GM19099 (cell line): ENCODE results near the gene UVRAG.
A peak's percentile ranks its signal among the peaks of the same experiment; 100 is the strongest.

Experiments used
- POLR2A ChIP-seq: IDR thresholded peaks from 3 replicates; pipeline ENCODE4 v1.6.1; 2011; ENCODE audit warnings: low read depth; ENCODE audit not compliant: insufficient read length; ENCODE audit errors: extremely low read depth

The UVRAG gene

GRCh38 chr11:75869661-75870455 is 54.8 kb downstream of the UVRAG start:
- no peak for TF ChIP-seq POLR2A

GRCh38 chr11:75872887-75873416 is 57.9 kb downstream of the UVRAG start:
- no peak for TF ChIP-seq POLR2A

DNA sequence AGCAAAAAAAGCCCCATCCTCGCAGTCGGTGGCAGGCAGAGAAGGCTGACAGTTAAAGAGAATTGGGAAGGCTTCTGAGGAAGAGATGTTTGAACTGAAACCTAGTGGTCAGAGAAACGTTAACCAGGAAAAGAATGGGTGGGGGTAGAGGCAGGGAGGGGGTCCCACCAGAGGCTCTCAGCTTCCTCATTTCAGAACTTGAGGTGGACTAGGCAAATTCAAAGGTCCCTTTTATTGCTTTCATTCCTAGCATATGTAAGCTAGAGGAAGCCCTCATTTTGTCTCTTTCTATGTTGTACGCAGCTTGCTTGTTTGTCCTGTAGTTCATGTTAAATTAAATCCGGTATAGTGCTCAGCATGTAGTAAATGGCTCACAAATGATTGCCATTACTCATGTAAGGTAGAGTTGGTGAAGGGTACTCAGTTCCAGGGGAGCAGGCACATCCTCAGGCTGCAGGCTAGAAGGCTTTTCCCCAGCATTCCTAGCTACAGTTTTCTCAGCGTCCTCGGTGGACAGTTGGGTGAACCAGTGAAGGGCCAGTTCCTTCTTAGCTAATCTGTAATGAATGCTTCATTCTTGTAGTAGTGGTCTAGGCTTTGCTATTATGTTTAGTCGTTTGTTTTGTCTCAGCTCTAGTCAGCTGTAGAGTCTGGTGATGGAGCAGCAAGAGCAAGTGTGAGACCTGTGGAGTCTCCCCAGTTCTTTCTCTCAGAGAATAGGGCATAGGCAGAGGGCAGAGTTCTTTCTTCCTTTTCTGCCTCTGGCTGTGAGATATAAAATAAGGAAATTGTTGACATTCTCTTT is 58.6 kb downstream of the UVRAG start:
- peak; percentile 27 for TF ChIP-seq POLR2A

- no peak for TF ChIP-seq POLR2A
Measured at GRCh38 chr11:75874684-75875341, 59.8 kb downstream of the UVRAG start.

DNA sequence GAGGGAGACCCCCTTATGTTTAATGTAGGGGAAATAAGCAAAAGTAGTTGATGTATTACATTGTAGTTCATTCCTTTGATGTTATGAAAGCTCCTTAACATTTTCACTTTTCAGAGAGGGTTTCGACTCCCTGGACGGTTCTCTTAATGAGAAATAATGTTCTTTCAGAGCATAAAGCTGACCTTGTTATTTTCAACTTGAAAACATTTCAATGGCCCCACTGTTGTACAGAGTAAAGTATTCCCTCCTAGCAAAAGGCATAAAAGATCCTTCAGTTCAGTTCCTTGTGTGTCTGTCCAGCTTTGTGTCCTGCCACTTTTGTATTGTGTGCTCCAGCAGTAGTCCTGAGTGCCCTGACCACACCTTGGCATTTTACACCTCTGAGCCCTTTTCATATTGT is 63.9 kb downstream of the UVRAG start:
- no peak for TF ChIP-seq POLR2A

DNA sequence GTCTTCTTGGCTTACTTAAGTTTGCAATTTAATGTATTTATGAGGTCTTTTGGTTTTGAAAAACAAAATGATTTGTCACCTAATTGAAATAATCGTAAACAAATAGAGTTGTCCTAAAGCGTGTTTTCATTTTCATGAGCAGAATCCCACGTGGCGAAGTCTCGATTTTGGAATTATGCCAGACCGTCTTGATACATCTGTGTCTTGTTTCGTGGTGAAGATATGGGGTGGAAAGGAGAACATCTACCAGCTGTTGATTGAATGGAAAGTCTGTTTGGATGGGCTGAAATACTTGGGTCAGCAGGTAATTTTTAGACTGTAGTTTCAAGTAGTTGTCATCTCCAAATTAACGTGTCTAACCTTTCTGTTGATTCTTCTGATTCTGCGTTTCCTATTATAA is 64.7 kb downstream of the UVRAG start:
- no peak for TF ChIP-seq POLR2A

DNA sequence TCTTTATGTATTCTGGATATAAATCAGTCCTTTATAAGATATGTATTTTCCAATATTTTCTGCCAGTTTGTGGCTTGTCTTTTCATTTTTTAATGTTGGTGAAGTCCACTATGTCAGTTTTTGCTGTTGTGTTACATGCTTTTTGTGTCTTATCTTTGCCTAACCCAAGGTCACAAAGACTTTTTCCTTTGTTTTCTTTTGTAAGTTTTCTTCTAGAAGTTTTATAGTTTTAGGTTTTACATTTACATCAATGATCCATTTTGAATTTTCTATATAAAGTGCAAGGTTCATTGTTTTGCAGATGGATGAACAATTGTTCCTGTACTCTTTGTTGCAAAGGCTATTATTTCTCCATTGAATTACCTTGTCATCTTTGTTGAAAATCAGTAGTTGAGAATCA is 69.3 kb downstream of the UVRAG start:
- TF ChIP-seq POLR2A: no peak

GRCh38 chr11:75888416-75888815 is 73.4 kb downstream of the UVRAG start:
- no peak for TF ChIP-seq POLR2A

DNA sequence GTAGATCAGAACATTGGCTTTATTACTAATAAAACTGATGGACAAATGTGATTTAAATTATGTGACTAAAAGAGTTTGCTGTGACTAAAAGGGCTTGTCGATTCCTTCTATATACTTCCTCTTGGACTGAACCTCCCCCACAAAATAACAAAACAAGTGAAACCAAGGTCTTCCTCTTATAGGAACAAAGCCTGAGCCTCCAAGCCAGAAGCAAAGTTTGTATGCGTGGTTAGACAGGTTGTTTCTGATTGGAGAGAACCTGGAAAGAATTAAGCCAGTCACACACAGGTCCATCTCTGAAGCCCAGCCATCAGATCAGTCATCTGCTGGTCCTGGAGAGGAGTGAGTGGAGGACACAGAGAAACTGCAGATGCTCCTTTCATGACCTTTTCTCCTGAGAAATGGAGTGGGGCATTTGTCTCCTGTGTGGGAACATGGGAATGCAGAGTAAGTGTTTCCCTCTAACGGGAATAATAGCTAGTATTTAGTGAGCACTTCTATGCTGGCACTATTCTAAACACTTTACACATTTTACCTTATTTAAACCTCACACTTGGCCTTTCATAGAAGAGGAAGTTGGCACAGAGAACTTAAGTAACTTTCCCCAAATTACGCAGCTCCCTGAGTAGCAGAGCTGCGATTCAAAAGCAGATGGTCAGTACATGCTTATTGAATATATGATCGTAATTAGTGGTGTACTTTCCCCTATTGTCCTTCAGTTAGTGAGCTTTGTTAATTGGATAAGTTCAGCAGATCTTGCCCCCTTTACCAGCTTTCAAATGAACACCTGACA is 77.1 kb downstream of the UVRAG start:
- no peak for TF ChIP-seq POLR2A

GRCh38 chr11:75893251-75893650 is 78.2 kb downstream of the UVRAG start:
- TF ChIP-seq POLR2A: no peak

GRCh38 chr11:75894036-75894585 is 79.1 kb downstream of the UVRAG start:
- no peak for TF ChIP-seq POLR2A

DNA sequence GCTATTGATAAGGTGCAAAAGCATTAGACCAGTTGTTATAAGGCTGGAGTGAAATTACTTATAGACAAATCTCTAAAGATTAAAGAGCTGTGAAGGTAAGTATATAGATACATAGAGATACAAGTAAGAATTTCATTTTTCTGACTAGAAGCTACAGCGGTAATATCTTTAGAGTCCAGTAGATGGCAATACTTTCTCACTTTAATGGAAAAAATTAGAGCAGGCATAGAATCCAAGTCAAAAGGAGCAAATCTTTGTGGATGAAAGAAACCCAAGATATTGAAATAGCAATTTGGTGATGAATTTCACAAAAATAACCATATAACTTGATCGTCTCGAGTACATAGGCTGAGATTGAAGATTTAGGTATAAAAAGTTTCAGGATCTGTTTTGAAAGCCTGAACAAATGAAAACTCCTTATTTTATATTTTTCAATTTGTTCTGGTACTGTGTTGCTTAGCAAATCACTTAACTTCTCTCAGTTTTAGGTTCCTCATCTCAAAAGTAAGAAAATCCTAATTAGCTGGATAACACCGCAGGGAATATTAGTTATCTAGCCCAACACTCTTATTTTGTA is 81.9 kb downstream of the UVRAG start:
- no peak for TF ChIP-seq POLR2A

DNA sequence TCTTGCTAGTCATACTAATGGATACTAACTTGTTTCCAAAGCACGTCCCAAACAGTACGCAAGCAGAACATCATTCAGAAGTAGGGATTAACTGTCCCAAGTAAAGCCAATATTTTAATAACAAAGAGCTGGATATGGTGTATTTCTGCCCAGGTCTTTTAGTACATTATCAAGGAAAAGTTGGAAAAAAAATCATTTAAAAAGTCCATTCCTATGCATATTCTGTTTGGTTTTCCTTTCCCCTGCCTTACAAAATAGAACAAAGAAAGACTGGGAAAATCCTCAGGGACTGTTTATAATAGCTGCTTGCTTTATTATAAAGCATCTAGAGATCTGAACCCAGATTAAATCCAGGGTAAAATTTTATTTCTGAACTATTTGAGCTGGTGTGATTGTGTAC is 83.9 kb downstream of the UVRAG start:
- TF ChIP-seq POLR2A: no peak

DNA sequence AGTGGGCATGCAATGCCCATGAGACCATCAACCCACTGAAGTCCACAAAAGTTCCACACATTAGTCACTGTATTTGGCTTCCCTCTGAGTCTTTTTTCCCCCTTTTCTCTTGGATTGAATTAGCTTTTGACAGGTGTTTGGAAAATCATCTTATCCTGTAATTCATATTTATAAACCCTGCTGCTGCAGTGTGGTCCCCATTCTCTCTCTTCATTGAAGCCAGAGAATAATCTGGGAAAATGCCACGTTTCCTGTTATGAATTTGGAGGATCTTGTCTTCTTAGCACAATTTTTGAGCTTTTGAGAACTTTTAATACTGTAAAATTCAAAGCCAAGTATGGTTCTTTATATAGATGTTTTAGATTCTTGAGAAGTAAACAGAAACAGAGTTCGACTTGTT is 84.8 kb downstream of the UVRAG start:
- TF ChIP-seq POLR2A: no peak
